Fibroblast of skin of scalp (primary cell): ENCODE data around the gene CARHSP1.
"Not testable (repeated sequence)": the region's sequence is repeated elsewhere in the genome, so short reads cannot be mapped to it uniquely, and the experiment has no call there.

Source experiments
- DNase-seq: peaks from one replicate; pipeline ENCODE4 v3.0.0-alpha.2; 2013

CARHSP1 gene

GRCh38 chr16:8893426-8893825 is 24.6 kb upstream of the CARHSP1 start:
- no peak for DNase-seq

GRCh38 chr16:8892101-8892575 is 23.3 kb upstream of the CARHSP1 start:
- no peak for DNase-seq

DNA sequence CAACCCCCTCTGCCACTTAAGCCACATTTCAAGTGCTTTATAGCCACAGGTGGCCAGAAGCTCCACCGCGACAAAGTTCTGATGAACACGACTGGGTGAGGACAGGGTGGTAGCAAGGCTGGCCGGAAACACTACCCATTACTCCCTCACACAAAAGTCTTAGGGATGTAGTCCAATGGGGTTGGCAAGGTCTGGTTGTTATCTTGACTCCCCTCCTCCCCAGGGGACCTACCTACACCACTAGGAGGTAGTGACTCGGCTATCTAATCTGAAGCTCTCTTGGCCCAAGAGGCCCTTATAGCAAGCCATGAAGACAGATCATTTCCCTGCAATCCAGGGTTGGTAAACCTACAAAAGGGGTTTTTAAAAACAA is 21.7 kb upstream of the CARHSP1 start:
- no peak for DNase-seq

GRCh38 chr16:8889893-8890548 is 21.2 kb upstream of the CARHSP1 start:
- DNase-seq, result no peak

GRCh38 chr16:8888951-8889892 is 20.4 kb upstream of the CARHSP1 start:
- no peak for DNase-seq

- DNase-seq, result peak; percentile 60
These were observed 19.2 kb upstream of the CARHSP1 start for GRCh38 chr16:8887952-8888560.

DNA sequence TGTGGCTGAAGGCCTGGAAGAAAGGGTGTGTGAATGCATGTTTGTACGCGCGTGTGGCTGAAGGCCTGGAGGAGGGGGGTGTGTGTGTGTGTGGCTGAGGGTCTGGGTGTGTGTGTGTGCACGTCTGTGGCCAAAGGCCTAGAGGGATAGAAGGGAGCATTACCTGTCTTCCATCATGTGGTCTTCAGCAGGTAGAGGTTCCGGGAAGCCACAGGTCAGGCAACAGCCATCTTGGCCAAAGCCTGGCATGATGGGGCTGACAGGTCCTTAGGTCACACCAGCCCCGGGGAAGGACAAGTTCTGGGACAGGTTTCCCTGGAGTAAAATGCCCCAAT is 18.6 kb upstream of the CARHSP1 start:
- DNase-seq, result no peak

DNA sequence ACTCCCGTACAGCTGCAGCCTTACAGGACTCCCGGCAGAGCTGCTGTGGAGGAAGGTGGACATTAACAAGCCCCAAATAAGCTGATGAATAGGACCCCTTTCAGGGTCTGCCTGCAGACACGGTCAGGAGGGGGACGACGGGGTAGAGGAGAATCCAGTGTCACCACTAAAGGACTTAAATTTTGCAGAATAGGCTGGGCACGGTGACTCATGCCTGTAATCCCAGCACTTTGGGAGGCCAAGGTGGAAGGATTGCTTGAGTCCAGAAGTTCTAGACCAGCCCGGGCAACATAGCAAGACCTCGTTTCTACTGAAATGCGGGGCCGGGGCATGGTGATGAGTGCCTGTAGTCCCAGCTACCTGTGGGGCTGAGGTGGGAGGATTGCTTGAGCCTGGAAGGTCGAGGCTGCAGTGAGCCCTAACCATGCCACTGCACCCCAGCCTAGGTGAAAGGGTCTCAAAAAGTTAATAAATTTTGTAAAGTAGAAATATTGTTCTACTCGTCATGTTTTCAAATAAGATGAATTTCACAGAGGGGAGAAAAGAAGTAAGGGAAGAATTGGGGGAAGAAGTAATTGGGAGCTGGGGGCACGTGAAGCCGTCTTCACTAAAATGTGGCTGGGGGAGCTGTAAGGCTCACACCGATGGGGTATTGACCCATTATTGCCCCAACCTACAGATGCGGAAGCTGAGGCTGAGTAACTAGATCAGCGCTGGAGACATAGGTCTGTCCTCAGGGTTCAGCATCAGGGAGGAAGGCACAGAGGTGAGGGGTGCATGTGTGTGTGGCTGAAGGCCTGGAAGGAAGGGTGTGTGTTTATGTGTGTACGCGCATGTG is 18.0 kb upstream of the CARHSP1 start:
- no peak for DNase-seq

- DNase-seq, result no peak
These were observed 17.1 kb upstream of the CARHSP1 start for GRCh38 chr16:8885674-8886592.

- DNase-seq, result no peak
These were observed 14.0 kb upstream of the CARHSP1 start for GRCh38 chr16:8882725-8883377.

DNA sequence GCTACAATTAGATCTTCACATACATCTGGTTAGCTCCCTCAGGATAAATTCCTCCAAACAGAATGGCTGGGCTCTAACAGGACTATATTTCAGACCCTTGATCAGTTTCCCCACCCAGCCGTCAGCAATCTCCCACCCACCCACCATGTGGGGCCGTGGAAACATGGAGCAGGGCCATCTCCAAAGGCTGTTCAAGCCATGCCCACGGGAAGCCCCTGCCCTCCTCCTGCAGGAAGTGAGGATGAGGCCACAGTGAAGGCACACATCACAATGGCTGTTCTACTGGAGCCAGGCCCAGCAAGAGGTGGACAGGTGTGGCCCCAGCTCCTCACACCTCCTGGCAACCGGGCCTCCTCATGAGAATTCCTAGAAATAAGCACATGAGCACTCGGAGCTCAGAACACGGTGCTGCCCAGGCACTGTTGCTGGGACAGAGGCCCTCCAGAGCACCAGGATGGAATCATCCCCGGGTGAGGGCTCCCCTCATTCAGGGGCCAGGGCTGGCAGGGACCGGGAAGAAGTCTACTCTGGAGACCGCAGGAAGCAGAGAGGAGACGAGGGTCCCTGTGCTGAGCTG is 13.3 kb upstream of the CARHSP1 start, which contains the start of gene LITAFD:
TSS of gene LITAFD (plus strand) at position 311 of the 577 bp plus-strand sequence. CDS start 2,005 bp downstream, outside the sequence.
- DNase-seq, result no peak

- DNase-seq, result no peak
These were observed 12.2 kb upstream of the CARHSP1 start for GRCh38 chr16:8880839-8881510.

GRCh38 chr16:8878523-8878911 is 9.7 kb upstream of the CARHSP1 start:
- peak; percentile 87 for DNase-seq

DNA sequence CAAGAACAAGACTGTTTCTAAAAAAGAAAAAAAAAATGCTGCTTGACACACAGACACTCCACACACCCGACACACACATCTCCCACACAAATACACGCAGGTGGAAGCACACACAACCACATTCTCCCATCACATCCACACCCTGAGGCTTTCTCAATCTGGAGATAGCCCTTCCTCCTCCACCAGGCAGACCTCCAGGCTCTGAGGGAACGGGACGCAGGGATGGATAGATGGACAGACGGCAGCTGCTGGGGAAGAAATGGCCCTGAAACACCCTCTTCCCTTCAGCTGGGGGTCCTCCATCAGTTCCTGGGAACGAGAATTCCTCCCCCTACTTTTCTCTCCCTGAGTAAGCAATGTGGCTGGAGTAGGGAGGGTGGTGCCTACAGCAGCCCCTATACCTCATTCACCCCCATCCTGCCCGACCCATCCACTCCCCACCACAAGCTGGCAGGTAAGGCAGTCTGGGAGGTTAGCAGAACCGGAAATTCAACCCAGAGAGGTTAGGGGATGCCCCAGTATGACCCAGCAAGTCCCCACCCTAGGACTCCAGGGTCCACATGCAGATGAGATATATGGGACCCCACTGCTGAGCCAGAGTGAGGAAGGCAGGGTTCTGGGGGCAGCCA is 9.2 kb upstream of the CARHSP1 start:
- no peak for DNase-seq

GRCh38 chr16:8875317-8875716 is 6.5 kb upstream of the CARHSP1 start:
- DNase-seq, result not testable (repeated sequence)

- no peak for DNase-seq
These were observed 5.6 kb upstream of the CARHSP1 start for GRCh38 chr16:8874388-8874787.

DNA sequence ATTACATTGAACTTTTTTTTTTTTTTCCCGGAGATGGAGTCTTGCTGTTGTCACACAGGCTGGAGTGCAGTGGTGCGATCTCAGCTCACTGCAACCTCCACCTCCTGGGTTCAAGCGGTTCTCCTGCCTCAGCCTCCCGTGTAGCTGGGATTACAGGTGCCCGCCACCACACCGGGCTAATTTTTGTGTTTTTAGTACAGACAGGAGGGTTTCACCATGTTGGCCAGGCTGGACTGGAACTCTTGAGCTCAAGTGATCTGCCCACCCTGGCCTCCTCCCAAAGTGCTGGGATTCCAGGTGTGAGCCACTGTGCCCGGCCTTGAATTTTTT is 5.0 kb upstream of the CARHSP1 start:
- not testable (repeated sequence) for DNase-seq

DNA sequence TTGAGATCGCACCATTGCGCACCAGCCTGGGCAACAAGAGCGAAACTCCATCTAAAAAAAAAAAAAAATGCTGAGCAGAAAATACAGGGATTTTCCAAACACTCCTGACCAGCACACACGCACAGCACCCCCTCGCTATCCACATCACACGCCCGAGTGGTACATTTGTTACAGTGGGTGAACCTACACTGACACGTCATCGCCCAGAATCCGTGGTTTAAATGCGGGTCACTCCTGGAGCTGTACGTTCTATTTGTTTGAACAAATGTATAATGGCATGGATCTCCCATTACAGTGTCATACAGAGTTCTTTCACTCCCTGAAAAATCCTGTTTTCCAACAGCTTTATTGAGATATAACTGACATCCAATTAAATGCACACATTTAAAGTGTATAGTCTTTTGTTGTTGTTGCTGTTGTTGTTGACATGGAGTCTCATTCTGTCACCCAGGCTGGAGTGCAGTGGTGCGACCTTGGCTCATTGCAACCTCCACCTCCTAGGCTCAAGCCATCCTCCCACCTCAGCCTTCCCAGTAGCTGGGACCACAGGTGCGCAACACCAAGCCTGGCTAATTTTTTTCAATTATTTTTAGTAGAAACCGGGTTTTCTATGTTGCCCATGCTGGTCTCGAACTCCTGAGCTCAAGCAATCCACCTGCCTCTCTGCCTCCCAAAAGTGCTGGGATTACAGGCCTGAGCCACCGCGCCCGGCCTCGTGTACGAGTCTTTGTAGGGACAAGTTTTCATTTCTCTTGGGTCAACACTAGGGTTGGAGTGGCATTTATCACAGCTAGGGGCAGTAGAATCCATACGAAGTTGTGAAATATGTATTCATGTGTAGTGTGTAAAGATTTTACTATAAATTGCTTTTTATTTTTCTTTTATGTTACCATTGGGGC is 4.4 kb upstream of the CARHSP1 start:
- DNase-seq, result no peak
